Stimulated activated naive CD8-positive, alpha-beta T cell treated with anti-CD3 and anti-CD28 coated beads, Interleukin-15, Interleukin-2, amounts not matched to agents 100 ng/mL and 50 ng/mL, for 24 hours (primary cell): ENCODE results near the gene DGKE.

Experiments
- H3K27ac Mint-ChIP-seq: one replicate; pipeline ENCODE4 v1.8.0; 2021; ENCODE audit warnings: mild to moderate bottlenecking, mixed read lengths
- H3K27me3 Mint-ChIP-seq: one replicate; pipeline ENCODE4 v1.8.0; 2021; ENCODE audit warnings: mixed read lengths
- H3K36me3 Mint-ChIP-seq: one replicate; pipeline ENCODE4 v1.8.0; 2021; ENCODE audit warnings: low read depth, mixed read lengths
- H3K4me1 Mint-ChIP-seq: one replicate; pipeline ENCODE4 v1.8.0; 2021; ENCODE audit warnings: low read depth, mixed read lengths
- H3K4me3 Mint-ChIP-seq: one replicate; pipeline ENCODE4 v1.8.0; 2021; ENCODE audit warnings: mild to moderate bottlenecking, mixed read lengths
- H3K9me3 Mint-ChIP-seq: one replicate; pipeline ENCODE4 v1.8.0; 2021; ENCODE audit warnings: mixed read lengths

The DGKE gene

DNA sequence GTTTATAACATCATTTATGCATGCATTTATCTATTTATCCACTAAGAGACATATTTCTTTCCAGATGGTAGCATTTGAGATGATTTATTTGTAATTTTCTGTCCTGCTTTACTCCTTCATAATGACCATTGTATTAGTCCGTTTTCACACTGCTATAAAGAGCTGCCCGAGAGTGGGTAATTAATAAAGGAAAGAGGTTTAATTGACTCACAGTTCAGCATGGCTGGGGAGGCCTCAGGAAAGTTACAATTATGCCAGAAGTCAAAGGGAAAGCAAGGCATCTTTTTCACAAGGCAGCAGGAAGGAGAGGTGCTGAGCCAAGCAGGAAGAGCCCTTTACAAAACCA, 51.3 kb downstream of the DGKE start:
- no peak overlapping the region for H3K4me3 Mint-ChIP-seq
- H3K9me3 Mint-ChIP-seq: peaks cover 6% of the 10 kb centered on the region
- peaks cover 45% of the 10 kb centered on the region for H3K36me3 Mint-ChIP-seq
- no peaks in the 10 kb centered on the region for H3K4me1 Mint-ChIP-seq
- H3K27me3 Mint-ChIP-seq: no peaks in the 10 kb centered on the region
- H3K27ac Mint-ChIP-seq: no peak overlapping the region

GRCh38 chr17:56886288-56886731, 52.4 kb downstream of the DGKE start:
- Mint-ChIP-seq H3K9me3 (peaks cover 6% of the 10 kb centered on the region), H3K4me3 (no peak overlapping the region), H3K36me3 (peaks cover 55% of the 10 kb centered on the region), H3K27me3 (no peaks in the 10 kb centered on the region), H3K27ac (no peak overlapping the region), H3K4me1 (no peaks in the 10 kb centered on the region)

GRCh38 chr17:56887105-56887504, 53.2 kb downstream of the DGKE start:
- Mint-ChIP-seq H3K27me3 (no peaks in the 10 kb centered on the region), H3K27ac (no peak overlapping the region), H3K9me3 (peaks cover 6% of the 10 kb centered on the region), H3K4me3 (no peak overlapping the region), H3K4me1 (no peaks in the 10 kb centered on the region), H3K36me3 (peaks cover 61% of the 10 kb centered on the region)

DNA sequence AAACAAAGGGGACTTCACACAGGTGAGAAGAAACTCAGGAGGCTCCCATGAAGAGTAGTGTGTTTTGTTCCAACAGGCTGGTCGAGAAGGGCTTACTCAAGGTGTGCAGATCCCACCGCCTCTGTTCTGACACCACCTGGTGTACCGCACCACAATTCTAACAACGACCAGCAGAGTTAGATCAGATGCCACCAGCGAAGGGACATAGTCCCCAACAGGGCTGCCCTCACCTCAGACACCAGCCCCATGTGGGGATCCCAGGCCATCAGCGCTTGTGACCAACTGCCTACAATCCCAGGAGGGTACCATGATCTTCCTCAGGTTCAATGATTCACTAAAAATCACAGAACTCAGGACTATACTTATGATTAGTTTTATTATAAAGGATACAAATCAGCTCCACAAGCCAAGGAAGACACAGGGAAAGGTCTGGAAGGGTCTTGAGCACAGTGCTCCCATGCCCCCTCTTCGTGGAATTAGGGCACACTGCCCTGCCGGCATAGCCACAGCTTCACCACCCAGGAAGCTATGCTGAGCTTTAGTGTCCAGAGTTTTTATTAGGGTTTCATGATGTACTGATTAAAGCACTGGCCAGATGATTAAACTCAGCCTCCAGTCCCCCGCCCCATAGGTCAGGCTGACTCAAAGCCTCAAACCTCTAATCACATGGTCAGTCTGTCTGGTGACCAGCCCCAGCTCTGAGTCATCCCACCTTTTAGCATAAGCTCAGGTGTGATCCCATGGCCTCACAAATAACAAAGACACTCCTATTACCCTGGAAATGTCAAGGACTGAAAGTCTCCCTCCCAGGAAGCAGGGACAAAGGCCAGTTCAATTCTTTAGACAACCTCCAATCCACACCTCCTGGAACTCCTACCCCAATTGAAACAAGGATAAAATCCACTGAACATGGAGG, 53.9 kb downstream of the DGKE start:
- H3K27me3 Mint-ChIP-seq: no peaks in the 10 kb centered on the region
- H3K4me1 Mint-ChIP-seq: no peaks in the 10 kb centered on the region
- H3K36me3 Mint-ChIP-seq: peaks cover 68% of the 10 kb centered on the region
- H3K9me3 Mint-ChIP-seq: peaks cover 6% of the 10 kb centered on the region
- no peak overlapping the region for H3K4me3 Mint-ChIP-seq
- no peak overlapping the region for H3K27ac Mint-ChIP-seq

DNA sequence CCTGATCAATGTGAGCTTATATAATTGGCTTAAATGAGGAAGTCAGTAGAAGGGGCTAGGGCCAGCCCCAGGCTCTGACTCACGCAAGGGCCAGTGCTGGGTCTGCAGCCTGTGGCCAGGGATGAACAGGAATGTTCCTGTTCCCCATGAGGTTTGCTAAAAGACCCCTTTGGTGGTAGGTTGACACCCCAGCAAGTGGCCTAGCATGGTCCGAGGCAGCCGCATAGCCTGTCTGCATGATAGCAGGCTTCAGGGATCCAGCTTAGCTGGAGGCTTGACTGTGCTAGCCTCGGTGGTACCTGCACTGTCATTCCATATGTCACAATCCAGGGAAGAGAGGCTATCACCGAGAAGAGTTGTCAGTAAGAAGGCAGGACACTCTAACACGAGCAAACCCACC, 56.4 kb downstream of the DGKE start:
- Mint-ChIP-seq H3K36me3 (peaks cover 92% of the 10 kb centered on the region), H3K27ac (no peak overlapping the region), H3K4me3 (no peak overlapping the region), H3K27me3 (no peaks in the 10 kb centered on the region), H3K4me1 (no peaks in the 10 kb centered on the region), H3K9me3 (peaks cover 6% of the 10 kb centered on the region)

- Mint-ChIP-seq H3K9me3 (peaks cover 6% of the 10 kb centered on the region), H3K36me3 (peaks cover 98% of the 10 kb centered on the region), H3K27me3 (no peaks in the 10 kb centered on the region), H3K27ac (no peak overlapping the region), H3K4me1 (peaks cover 3% of the 10 kb centered on the region), H3K4me3 (no peak overlapping the region)
Measured at GRCh38 chr17:56890906-56891674, 57.1 kb downstream of the DGKE start.

DNA sequence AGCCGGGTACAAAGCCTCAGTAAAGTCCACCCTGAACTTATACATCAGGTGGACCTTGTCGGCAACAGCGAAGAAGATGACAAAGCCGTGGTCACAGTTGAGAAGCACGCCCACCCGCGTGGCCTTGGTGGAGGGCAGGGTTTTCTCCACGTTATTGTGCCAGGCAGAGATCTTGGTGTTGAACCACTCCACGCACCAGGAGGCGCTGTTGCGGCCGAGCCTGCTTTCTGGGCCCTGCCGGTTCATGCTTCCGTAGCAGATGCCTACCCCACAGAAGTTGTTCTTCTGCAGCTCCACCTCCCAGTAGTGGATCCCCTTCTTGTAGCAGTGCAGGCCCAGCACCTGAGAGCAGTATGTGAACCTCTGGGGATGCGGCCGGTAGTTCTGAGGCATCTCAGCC, 57.8 kb downstream of the DGKE start:
- Mint-ChIP-seq H3K4me1 (peaks cover 4% of the 10 kb centered on the region), H3K27me3 (no peaks in the 10 kb centered on the region), H3K9me3 (peaks cover 6% of the 10 kb centered on the region), H3K36me3 (peaks cover 95% of the 10 kb centered on the region), H3K4me3 (no peak overlapping the region), H3K27ac (no peak overlapping the region)

GRCh38 chr17:56892333-56892732, 58.4 kb downstream of the DGKE start:
- Mint-ChIP-seq H3K4me3 (no peak overlapping the region), H3K36me3 (peaks cover 91% of the 10 kb centered on the region), H3K9me3 (peaks cover 4% of the 10 kb centered on the region), H3K27ac (no peak overlapping the region), H3K4me1 (peaks cover 7% of the 10 kb centered on the region), H3K27me3 (no peaks in the 10 kb centered on the region)

DNA sequence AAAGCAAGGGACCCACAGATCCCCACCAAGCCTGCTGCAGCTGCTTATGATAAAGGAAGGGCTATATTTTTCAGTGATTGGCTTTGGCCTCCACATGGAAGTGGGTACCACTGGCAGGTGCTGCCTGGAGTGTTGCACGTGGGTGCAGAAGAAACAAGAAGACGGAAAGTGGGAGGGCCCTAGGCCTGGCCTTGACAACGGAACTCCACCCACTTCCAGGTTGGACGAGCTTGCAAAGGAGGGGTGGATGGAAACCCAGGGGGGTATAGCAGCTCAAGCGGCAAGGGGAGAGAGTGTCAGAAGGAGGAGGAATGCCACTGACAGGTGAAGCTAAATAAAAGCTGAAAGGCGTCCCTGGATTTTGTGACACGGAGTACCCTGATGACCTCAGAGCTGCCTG, 59.6 kb downstream of the DGKE start:
- no peaks in the 10 kb centered on the region for H3K27me3 Mint-ChIP-seq
- H3K9me3 Mint-ChIP-seq: no peaks in the 10 kb centered on the region
- no peak overlapping the region for H3K4me3 Mint-ChIP-seq
- peaks cover 14% of the 10 kb centered on the region for H3K4me1 Mint-ChIP-seq
- no peak overlapping the region for H3K27ac Mint-ChIP-seq
- H3K36me3 Mint-ChIP-seq: peaks cover 91% of the 10 kb centered on the region

DNA sequence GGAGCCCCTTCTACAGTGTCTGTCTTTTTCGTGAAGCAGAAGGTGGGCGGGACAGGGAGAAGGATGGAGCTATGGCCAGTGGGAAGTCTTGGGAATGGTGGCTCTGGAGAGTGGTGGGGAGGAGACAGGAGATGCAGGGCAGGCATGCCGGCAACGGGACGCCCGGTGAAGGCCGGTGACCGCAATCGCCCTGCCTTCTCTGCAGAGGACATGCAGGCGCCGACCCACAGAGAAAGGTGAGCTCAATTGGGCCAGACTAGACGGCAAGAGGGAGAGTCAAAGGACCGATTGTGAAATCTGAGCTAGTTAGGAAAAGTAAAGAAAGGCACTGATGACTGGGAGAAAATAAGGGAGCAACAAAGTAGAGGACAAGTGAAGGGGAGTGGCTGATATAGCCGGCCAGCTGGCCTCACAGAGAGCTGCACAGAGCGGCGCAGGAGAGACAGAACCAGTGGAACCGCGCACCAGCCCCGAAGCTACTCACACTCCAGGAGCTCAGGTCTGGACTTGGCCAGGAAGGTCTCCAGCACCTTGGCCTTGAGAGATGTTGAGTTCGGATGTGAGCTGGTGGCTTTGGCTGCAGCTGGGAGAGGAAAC, 61.0 kb downstream of the DGKE start:
- Mint-ChIP-seq H3K27ac (peak overlapping the region; percentile 32), H3K4me1 (peaks cover 14% of the 10 kb centered on the region), H3K4me3 (no peak overlapping the region), H3K9me3 (no peaks in the 10 kb centered on the region), H3K27me3 (no peaks in the 10 kb centered on the region), H3K36me3 (peaks cover 87% of the 10 kb centered on the region)

DNA sequence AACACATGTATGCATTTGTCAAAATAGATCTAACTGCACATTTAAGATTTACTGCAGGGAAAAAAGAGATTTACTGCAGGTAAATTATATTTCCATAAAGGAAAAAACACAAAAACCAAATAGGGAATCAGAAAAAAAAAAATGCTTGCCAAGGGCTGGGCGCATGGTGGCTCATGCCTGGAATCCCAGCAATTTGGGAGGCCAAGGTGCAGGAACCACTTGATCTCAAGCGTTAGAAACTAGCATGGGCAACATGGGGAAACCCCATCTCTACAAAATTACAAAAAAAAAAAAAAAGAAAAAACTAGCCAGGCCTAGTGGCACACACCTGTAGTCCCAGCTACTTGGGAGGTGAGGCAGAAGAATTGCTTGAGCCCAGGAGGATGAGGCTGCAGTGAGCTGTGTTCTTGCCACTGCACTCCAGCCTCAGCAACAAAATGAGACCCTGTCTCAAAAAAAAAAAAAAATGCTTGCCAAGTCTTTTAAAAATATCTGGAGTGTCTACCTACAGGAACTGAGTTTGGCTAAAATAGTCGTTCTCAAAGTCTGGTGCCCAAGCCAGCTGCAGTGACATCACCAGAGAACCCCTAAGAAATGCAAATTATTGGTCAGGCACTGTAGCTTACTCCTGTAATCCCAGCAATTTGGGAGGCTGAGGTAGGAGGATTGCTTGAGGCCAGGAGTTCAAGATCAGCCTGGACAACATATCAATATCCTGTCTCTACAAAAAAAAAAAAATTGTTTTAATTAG, 62.4 kb downstream of the DGKE start:
- Mint-ChIP-seq H3K4me1 (peaks cover 14% of the 10 kb centered on the region), H3K36me3 (peaks cover 82% of the 10 kb centered on the region), H3K9me3 (no peaks in the 10 kb centered on the region), H3K27ac (no peak overlapping the region), H3K4me3 (no peak overlapping the region), H3K27me3 (no peaks in the 10 kb centered on the region)

DNA sequence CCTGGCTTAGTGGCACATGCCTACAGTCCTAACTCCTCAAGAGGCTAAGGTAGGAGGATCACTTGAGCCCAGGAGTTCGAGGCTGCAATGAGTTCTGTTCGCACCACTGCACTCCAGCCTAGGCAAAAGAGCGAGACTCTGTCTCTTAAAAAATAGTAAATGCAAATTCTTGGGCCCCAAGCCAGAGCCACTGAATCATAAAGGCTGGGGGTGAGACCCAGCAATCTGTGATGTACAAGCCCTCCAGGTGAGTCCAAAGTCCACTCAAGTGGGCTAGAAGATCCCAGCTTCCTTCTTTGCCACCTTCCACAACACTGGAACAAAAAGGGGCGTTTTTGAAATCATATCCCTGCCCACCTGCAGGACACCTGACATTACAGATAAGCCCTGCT, 63.0 kb downstream of the DGKE start:
- no peak overlapping the region for H3K27ac Mint-ChIP-seq
- no peak overlapping the region for H3K4me3 Mint-ChIP-seq
- H3K4me1 Mint-ChIP-seq: peaks cover 14% of the 10 kb centered on the region
- H3K27me3 Mint-ChIP-seq: no peaks in the 10 kb centered on the region
- peaks cover 85% of the 10 kb centered on the region for H3K36me3 Mint-ChIP-seq
- H3K9me3 Mint-ChIP-seq: no peaks in the 10 kb centered on the region

DNA sequence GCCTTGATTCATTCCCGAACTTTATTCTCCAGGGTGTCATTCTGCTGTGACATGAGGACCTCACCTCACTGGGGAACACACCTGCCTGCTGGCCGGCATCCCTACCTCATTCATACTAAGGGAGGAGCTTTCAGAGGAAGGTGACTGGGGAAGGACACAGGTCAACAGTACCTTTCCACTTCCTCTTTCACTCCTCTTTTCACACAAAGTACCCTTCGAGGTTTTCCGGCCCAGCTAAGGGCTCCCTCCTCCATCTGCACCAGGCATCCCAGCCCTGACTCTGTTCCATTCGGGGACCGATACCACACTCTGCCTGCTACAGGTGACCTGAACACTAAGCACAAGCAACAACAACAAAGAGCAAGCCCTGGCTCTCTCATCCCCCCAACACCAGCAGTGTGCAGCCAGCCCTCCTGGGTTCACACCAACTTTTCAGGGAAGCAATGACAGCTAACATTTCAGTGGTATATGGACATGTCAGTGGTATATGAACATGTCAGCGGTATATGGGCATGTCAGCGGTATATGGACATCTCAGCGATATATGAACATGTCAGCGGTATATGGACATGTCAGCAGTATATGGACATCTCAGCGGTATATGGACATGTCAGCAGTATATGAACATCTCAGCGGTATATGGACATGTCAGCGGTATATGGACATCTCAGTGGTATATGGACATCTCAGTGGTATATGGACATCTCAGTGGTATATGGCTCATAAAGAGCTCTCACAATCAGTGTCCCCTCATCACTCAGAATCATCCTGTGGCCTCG, 63.9 kb downstream of the DGKE start:
- Mint-ChIP-seq H3K9me3 (no peaks in the 10 kb centered on the region), H3K27ac (no peak overlapping the region), H3K4me3 (no peak overlapping the region), H3K36me3 (peaks cover 85% of the 10 kb centered on the region), H3K4me1 (peaks cover 14% of the 10 kb centered on the region), H3K27me3 (no peaks in the 10 kb centered on the region)

DNA sequence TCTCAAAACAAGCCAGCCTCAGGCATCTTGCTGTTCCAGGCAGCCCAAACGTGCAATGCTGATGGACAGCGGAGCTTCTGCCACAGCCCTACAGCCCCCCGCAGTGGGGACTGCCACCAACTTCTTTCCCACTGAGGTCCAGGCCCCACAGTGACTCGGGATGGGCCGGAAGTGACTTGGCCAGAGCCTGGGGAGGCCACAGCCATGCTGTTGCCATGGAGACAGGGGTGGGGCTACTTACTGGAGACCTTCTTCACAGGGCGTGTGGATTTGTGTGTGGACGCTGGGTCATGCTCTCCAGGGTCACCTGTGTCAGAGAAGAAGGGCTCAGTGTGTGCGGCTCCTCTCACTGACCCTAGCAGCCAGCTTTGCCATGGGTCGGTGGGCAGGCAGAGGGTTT, 64.9 kb downstream of the DGKE start:
- H3K4me3 Mint-ChIP-seq: no peak overlapping the region
- peaks cover 14% of the 10 kb centered on the region for H3K4me1 Mint-ChIP-seq
- H3K36me3 Mint-ChIP-seq: peaks cover 84% of the 10 kb centered on the region
- H3K9me3 Mint-ChIP-seq: no peaks in the 10 kb centered on the region
- no peaks in the 10 kb centered on the region for H3K27me3 Mint-ChIP-seq
- no peak overlapping the region for H3K27ac Mint-ChIP-seq
